Measurements from ENCODE around the gene LMAN2. TPM values are rescaled to one million over a fixed set of nuclear protein-coding genes. Genes with fewer than 3 reads are reported as not detected.

LMAN2 gene
- polyA plus RNA-seq, 2 of the 4 experiments (the other 2 are of a cell fraction): 123 to 210 TPM

DNA sequence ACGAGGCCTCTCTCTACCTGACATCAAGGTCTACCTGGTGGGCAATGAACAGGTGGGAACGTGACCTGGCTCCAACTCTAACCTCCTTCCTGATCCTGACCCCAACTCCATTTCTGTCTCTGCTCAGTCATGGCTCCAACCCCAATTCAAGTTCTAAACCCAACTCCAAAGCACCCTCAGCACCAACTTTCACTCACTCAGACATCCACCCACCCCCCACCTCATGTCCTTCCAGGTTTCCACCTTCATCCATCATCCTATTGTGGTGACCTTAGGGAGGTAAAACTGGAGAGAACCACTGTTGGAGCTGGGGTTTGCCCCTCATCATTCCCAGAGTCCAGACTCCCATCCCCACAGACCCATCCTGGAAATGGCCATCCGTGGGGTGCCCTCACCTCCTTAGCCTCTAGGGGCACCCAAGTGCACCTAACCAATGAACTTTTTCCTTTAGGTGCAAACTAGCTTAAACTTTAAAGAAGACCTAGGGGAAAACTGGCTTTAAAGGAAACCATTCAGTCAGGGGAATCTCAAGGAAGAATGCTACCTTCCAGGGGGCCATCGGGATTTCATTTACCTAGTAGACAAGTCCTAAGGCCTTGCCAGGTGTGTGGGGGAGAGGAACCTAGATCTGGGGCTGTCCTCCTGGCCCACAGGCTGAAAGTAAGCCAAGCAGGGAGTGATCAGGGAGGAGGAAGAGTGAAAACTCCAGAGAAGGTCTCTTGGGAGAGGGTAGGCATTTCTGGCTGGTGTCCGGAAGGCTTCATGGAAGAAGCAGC lies 17.6 kb upstream of the LMAN2 start:
- Histone ChIP-seq H3K4me1 (peaks cover 17% of the 10 kb centered on the region; the same call in 2 of the 3 replicates), H3K27ac (no peak overlapping the region), H3K9me3 (no peaks in the 10 kb centered on the region), H3K4me3 (no peak overlapping the region), H3K4me2 (no peak overlapping the region)
- ATAC-seq (peak; percentile 53 to 67; a peak in 4 of 6 replicates), FAIRE-seq (peak; percentile 13), DNase-seq (ENCODE audit: low read depth in 1 of 2, low spot score in 1 of 2) (peak; percentile 49 to 86)
- TF ChIP-seq REST (IDR thresholded peaks at IDR 0.05): no peak
- TF ChIP-seq, protein P1, sequence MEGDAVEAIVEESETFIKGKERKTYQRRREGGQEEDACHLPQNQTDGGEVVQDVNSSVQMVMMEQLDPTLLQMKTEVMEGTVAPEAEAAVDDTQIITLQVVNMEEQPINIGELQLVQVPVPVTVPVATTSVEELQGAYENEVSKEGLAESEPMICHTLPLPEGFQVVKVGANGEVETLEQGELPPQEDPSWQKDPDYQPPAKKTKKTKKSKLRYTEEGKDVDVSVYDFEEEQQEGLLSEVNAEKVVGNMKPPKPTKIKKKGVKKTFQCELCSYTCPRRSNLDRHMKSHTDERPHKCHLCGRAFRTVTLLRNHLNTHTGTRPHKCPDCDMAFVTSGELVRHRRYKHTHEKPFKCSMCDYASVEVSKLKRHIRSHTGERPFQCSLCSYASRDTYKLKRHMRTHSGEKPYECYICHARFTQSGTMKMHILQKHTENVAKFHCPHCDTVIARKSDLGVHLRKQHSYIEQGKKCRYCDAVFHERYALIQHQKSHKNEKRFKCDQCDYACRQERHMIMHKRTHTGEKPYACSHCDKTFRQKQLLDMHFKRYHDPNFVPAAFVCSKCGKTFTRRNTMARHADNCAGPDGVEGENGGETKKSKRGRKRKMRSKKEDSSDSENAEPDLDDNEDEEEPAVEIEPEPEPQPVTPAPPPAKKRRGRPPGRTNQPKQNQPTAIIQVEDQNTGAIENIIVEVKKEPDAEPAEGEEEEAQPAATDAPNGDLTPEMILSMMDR (IDR thresholded peaks at IDR 0.05): peak; percentile 46
- ChIA-PET POLR2A (no interaction called here), CTCF (interaction anchor here (0.6 to 33.9 kb wide), 12 partner anchors 9 to 254 kb away, joined by 3 to 1107 read pairs (median 14); partner anchors contain the start of genes F12, LMAN2, PFN3 and SLC34A1)
- 44% methylated on average over 5 of the region's 5 CpGs for WGBS (ENCODE audit: missing lambda C conversion rate)

- WGBS (ENCODE audit: missing lambda C conversion rate): 91% methylated on average over 29 of the region's 29 CpGs
- no peak overlapping the region for H3K4me3 ChIP-seq
- H3K27ac ChIP-seq: no peak overlapping the region
- H3K9me3 ChIP-seq: no peaks in the 10 kb centered on the region
- POLR2A ChIA-PET: no interaction called here
- CTCF ChIA-PET: interaction anchor here (1.3 to 33.9 kb wide), 10 partner anchors 8 to 89 kb away, joined by 3 to 1107 read pairs (median 21); partner anchors contain the start of genes F12, LMAN2, PFN3 and SLC34A1
- FAIRE-seq: no peak
- no peak for DNase-seq (ENCODE audit: low read depth in 1 of 2, low spot score in 1 of 2)
- no peak for TF ChIP-seq NPAS2 (CRISPR knock-in tag; IDR thresholded peaks at IDR 0.05; ENCODE audit: borderline replicate concordance)
- no peak overlapping the region for H3K4me2 ChIP-seq
- peaks cover 17% of the 10 kb centered on the region; the same call in 2 of the 3 replicates for H3K4me1 ChIP-seq
- ATAC-seq: no peak
Measured at GRCh38 chr5:177367981-177368868, 16.8 kb upstream of the LMAN2 start.

DNA sequence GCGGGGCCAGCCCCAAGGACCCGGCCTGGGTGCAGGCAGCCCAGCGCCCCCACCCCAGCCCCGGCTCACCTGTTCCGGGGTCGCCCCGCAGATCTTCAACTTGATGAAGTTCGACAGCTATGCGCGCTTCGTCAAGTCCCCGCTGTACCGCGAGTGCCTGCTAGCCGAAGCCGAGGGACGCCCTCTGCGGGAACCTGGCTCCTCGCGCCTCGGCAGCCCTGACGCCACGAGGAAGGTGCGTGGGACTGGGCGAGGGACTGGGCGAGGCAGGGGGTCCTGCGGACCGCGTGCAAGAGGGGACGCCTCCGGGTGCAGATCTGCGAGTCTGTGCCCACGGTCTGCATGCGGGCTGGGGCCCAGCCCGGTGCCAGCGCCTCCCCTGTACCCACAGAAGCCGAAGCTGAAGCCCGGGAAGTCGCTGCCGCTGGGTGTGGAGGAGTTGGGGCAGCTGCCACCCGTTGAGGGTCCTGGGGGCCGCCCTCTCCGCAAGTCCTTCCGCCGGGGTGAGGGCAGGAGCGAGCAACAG lies 15.9 kb upstream of the LMAN2 start:
- ChIA-PET POLR2A (no interaction called here), CTCF (interaction anchor here (0.9 to 33.9 kb wide), 8 partner anchors 12 to 89 kb away, joined by 3 to 1107 read pairs (median 9); partner anchors contain the start of genes F12, PFN3 and SLC34A1)
- peaks cover 20% of the 10 kb centered on the region; the same call in 2 of the 3 replicates for H3K4me1 ChIP-seq
- no peak for FAIRE-seq
- no peak for ATAC-seq
- H3K27ac ChIP-seq: no peak overlapping the region
- no peak overlapping the region for H3K4me3 ChIP-seq
- no peak for DNase-seq (ENCODE audit: low read depth in 1 of 2, low spot score in 1 of 2)
- 77% methylated on average over 34 of the region's 46 CpGs for WGBS (ENCODE audit: missing lambda C conversion rate)
- no peaks in the 10 kb centered on the region for H3K9me3 ChIP-seq
- H3K4me2 ChIP-seq: 0 out of 3 replicates have a peak overlapping the region, but pooled peaks have one; percentile 10
- TF ChIP-seq KDM5A (IDR thresholded peaks at IDR 0.05) (no peak), BCL3 (IDR thresholded peaks at IDR 0.05) (no peak), HDAC2 (IDR thresholded peaks at IDR 0.05) (no peak), BHLHE40 (IDR thresholded peaks at IDR 0.05; ENCODE audit: low read depth, low read length) (no peak), SMC3 (IDR thresholded peaks at IDR 0.05) (no peak), EP300 (IDR thresholded peaks at IDR 0.05) (no peak), MAX (IDR thresholded peaks at IDR 0.05) (no peak), KDM1A (IDR thresholded peaks at IDR 0.05; ENCODE audit: low read depth) (no peak), MAFK (IDR thresholded peaks at IDR 0.05; ENCODE audit: partially characterized antibody) (no peak), HOXB5 (CRISPR knock-in tag; IDR thresholded peaks at IDR 0.05) (no peak)
- TF ChIP-seq, protein P2, sequence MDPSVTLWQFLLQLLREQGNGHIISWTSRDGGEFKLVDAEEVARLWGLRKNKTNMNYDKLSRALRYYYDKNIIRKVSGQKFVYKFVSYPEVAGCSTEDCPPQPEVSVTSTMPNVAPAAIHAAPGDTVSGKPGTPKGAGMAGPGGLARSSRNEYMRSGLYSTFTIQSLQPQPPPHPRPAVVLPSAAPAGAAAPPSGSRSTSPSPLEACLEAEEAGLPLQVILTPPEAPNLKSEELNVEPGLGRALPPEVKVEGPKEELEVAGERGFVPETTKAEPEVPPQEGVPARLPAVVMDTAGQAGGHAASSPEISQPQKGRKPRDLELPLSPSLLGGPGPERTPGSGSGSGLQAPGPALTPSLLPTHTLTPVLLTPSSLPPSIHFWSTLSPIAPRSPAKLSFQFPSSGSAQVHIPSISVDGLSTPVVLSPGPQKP (IDR thresholded peaks at IDR 0.05; ENCODE audit: low read depth, low read length): no peak
- TF ChIP-seq, protein P3, sequence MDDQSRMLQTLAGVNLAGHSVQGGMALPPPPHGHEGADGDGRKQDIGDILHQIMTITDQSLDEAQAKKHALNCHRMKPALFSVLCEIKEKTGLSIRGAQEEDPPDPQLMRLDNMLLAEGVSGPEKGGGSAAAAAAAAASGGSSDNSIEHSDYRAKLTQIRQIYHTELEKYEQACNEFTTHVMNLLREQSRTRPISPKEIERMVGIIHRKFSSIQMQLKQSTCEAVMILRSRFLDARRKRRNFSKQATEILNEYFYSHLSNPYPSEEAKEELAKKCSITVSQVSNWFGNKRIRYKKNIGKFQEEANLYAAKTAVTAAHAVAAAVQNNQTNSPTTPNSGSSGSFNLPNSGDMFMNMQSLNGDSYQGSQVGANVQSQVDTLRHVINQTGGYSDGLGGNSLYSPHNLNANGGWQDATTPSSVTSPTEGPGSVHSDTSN (IDR thresholded peaks at IDR 0.05): no peak
- TF ChIP-seq, protein P4, sequence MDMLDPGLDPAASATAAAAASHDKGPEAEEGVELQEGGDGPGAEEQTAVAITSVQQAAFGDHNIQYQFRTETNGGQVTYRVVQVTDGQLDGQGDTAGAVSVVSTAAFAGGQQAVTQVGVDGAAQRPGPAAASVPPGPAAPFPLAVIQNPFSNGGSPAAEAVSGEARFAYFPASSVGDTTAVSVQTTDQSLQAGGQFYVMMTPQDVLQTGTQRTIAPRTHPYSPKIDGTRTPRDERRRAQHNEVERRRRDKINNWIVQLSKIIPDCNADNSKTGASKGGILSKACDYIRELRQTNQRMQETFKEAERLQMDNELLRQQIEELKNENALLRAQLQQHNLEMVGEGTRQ (IDR thresholded peaks at IDR 0.05): no peak
